Endothelial cell (in vitro differentiated cells): Measurements from ENCODE around the gene DACH1. TPM values are rescaled to one million over a fixed set of nuclear protein-coding genes. Genes with fewer than 3 reads are reported as not detected.

Experiments
- DNase-seq: peaks from one replicate; pipeline ENCODE4 v3.0.0; 2021; ENCODE audit warnings: low spot score
- H3K27ac Mint-ChIP-seq: one replicate; pipeline ENCODE4 v1.8.0; 2021; ENCODE audit warnings: mixed read lengths, inconsistent platforms; ENCODE audit not compliant: unreplicated experiment
- H3K27me3 Mint-ChIP-seq: one replicate; pipeline ENCODE4 v1.8.0; 2021; ENCODE audit warnings: mild to moderate bottlenecking, moderate library complexity, mixed read lengths, inconsistent platforms; ENCODE audit not compliant: unreplicated experiment
- H3K36me3 Mint-ChIP-seq: one replicate; pipeline ENCODE4 v1.8.0; 2021; ENCODE audit warnings: mild to moderate bottlenecking, low read depth, mixed read lengths, inconsistent platforms; ENCODE audit not compliant: unreplicated experiment
- H3K4me1 Mint-ChIP-seq: one replicate; pipeline ENCODE4 v1.8.0; 2021; ENCODE audit warnings: mild to moderate bottlenecking, mixed read lengths, inconsistent platforms; ENCODE audit not compliant: unreplicated experiment
- H3K4me3 Mint-ChIP-seq: one replicate; pipeline ENCODE4 v1.8.0; 2021; ENCODE audit warnings: mild to moderate bottlenecking, mixed read lengths, inconsistent platforms; ENCODE audit not compliant: unreplicated experiment
- H3K9me3 Mint-ChIP-seq: one replicate; pipeline ENCODE4 v1.8.0; 2021; ENCODE audit warnings: mixed read lengths, inconsistent platforms; ENCODE audit not compliant: unreplicated experiment
- CTCF ChIP-seq: fragments of 200-600 bp; sonication (generic); IDR thresholded peaks from one replicate; pipeline ENCODE4 v1.5.0; 2021; ENCODE audit warnings: antibody characterized with exemption; ENCODE audit not compliant: unreplicated experiment
- total RNA-seq: library from RNA; stranded (reverse); fragmentation: NEBNext Ultra II Directional; extraction: Animal tissue kit (Norgen Biotek cat#: 25700); gene quantifications from one replicate; pipeline ENCODE4 v1.2.1, GENCODE V29; 2021; ENCODE audit not compliant: unreplicated experiment

DACH1 gene
- total RNA-seq, 1 donor from 2014 or later, result 36.4 TPM

- no peaks in the 10 kb centered on the region for H3K36me3 Mint-ChIP-seq
- TF ChIP-seq CTCF, result no peak
- H3K4me3 Mint-ChIP-seq, result no peak overlapping the region
- no peaks in the 10 kb centered on the region for H3K4me1 Mint-ChIP-seq
- DNase-seq, result no peak
- no peaks in the 10 kb centered on the region for H3K9me3 Mint-ChIP-seq
- no peak overlapping the region for H3K27ac Mint-ChIP-seq
- no peaks in the 10 kb centered on the region for H3K27me3 Mint-ChIP-seq
These were observed 269.9 kb downstream of the DACH1 start for GRCh38 chr13:71597150-71597549.

- H3K36me3 Mint-ChIP-seq, result no peaks in the 10 kb centered on the region
- H3K4me1 Mint-ChIP-seq, result no peaks in the 10 kb centered on the region
- no peak for DNase-seq
- no peaks in the 10 kb centered on the region for H3K9me3 Mint-ChIP-seq
- no peak for TF ChIP-seq CTCF
- no peaks in the 10 kb centered on the region for H3K27me3 Mint-ChIP-seq
- no peak overlapping the region for H3K4me3 Mint-ChIP-seq
- no peak overlapping the region for H3K27ac Mint-ChIP-seq
These were observed 270.9 kb downstream of the DACH1 start for GRCh38 chr13:71596116-71596515.

GRCh38 chr13:71593566-71593965, 273.4 kb downstream of the DACH1 start:
- no peaks in the 10 kb centered on the region for H3K36me3 Mint-ChIP-seq
- no peak overlapping the region for H3K27ac Mint-ChIP-seq
- no peak overlapping the region for H3K4me3 Mint-ChIP-seq
- no peak for DNase-seq
- H3K4me1 Mint-ChIP-seq, result no peaks in the 10 kb centered on the region
- H3K27me3 Mint-ChIP-seq, result no peaks in the 10 kb centered on the region
- H3K9me3 Mint-ChIP-seq, result no peaks in the 10 kb centered on the region
- TF ChIP-seq CTCF, result no peak

GRCh38 chr13:71591374-71591773, 275.6 kb downstream of the DACH1 start:
- H3K27me3 Mint-ChIP-seq, result no peaks in the 10 kb centered on the region
- H3K4me1 Mint-ChIP-seq, result no peaks in the 10 kb centered on the region
- no peak overlapping the region for H3K27ac Mint-ChIP-seq
- H3K4me3 Mint-ChIP-seq, result no peak overlapping the region
- TF ChIP-seq CTCF, result no peak
- DNase-seq, result no peak
- H3K36me3 Mint-ChIP-seq, result no peaks in the 10 kb centered on the region
- H3K9me3 Mint-ChIP-seq, result no peaks in the 10 kb centered on the region

- DNase-seq, result no peak
- Mint-ChIP-seq H3K4me3 (no peak overlapping the region), H3K9me3 (no peaks in the 10 kb centered on the region), H3K27ac (no peak overlapping the region), H3K36me3 (no peaks in the 10 kb centered on the region), H3K27me3 (no peaks in the 10 kb centered on the region), H3K4me1 (no peaks in the 10 kb centered on the region)
- TF ChIP-seq CTCF, result no peak
These were observed 276.3 kb downstream of the DACH1 start for GRCh38 chr13:71590654-71591148.
